ENCODE data around the gene APOA1. TPM values are rescaled to one million over a fixed set of nuclear protein-coding genes. Genes with fewer than 3 reads are reported as not detected.

APOA1 gene
- total and polyA plus RNA-seq, 2 experiments from 2014 or later = 0.23 TPM; not detected in 1

DNA sequence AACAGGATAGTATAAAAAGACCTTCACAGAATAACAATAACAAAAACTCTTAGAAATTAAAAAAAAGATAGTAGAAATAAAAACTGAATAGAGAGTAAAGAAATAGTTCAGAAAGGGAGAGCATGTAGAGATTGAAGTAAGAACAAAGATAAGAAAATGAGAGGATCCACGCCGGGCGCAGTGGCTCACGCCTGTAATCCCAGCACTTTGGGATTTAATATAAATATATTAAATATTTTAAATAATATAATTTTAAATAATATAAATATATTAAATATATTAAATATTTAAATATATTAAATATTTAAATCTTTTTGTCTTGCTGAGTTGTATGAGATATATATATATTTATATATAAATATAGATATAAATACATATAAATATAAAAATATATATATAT lies 25.3 kb downstream of the APOA1 start:
- Histone ChIP-seq H3K9me2 (ENCODE audit: insufficient read depth) (no peaks in the 10 kb centered on the region), H3K4me1 (ENCODE audit: insufficient read depth) (peaks cover 17% of the 10 kb centered on the region), H4K20me1 (ENCODE audit: insufficient read depth) (no peaks in the 10 kb centered on the region), H2AFZ (no peak overlapping the region), H3K9ac (no peak overlapping the region), H3K4me2 (ENCODE audit: unreplicated experiment) (no peak overlapping the region), H3K79me2 (ENCODE audit: insufficient read depth) (no peaks in the 10 kb centered on the region), H3F3A (ENCODE audit: insufficient read depth) (peaks cover 7% of the 10 kb centered on the region; the same call in 1 of the 2 replicates), H3K27me3 (replicated peaks; ENCODE audit: insufficient read depth) (no peaks in the 10 kb centered on the region), H3K36me3 (ENCODE audit: low read depth) (no peaks in the 10 kb centered on the region), H3K9me3 (ENCODE audit: low read depth) (no peaks in the 10 kb centered on the region), H3K27ac (no peak overlapping the region), H3K4me3 (no peak overlapping the region)
- TF ChIP-seq EZH2 (IDR thresholded peaks at IDR 0.05; ENCODE audit: insufficient read depth, poor library complexity, severe bottlenecking) (no peak), EZH2phosphoT487 (IDR thresholded peaks at IDR 0.05; ENCODE audit: insufficient read depth, low read depth) (no peak)
- no peak for DNase-seq
- in situ Hi-C loops (cut with MboI) = no loop called here
- 92% methylated on average over 4 of the region's 4 CpGs for WGBS, 2 experiments (ENCODE audit: low coverage in 1 of 2, low lambda C conversion rate in 2 of 2, missing lambda C conversion rate in 2 of 2)

DNA sequence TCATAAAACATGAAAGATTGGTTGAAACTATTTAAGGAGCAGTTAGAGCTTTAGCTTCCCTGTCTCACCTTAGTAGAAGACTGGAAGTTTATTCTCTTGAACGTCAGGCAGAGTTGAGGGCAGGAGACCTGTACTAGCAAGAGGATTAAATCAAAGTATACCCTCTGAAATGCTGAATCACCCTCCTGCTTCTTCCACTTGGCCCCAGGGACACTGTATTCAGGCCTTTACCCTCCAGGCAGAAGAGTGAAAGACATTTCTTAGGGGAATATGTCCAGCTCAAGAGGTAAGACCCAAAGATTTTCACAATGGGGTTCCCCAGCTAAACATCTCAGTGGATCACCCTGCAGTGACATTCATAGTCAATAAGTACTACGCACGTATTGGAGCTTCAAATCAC lies 26.2 kb downstream of the APOA1 start:
- Histone ChIP-seq H3K9ac (no peak overlapping the region), H3K4me3 (no peak overlapping the region), H3K9me3 (ENCODE audit: low read depth) (no peaks in the 10 kb centered on the region), H3K4me2 (ENCODE audit: unreplicated experiment) (no peak overlapping the region), H3K36me3 (ENCODE audit: low read depth) (no peaks in the 10 kb centered on the region), H3K27me3 (replicated peaks; ENCODE audit: insufficient read depth) (no peaks in the 10 kb centered on the region), H2AFZ (no peak overlapping the region), H3F3A (ENCODE audit: insufficient read depth) (peaks cover 7% of the 10 kb centered on the region; the same call in 1 of the 2 replicates), H3K27ac (no peak overlapping the region), H3K4me1 (ENCODE audit: insufficient read depth) (peaks cover 17% of the 10 kb centered on the region), H4K20me1 (ENCODE audit: insufficient read depth) (no peaks in the 10 kb centered on the region), H3K79me2 (ENCODE audit: insufficient read depth) (no peaks in the 10 kb centered on the region), H3K9me2 (ENCODE audit: insufficient read depth) (no peaks in the 10 kb centered on the region)
- DNase-seq = no peak
- in situ Hi-C loops (cut with MboI) = no loop called here
- TF ChIP-seq EZH2phosphoT487 (IDR thresholded peaks at IDR 0.05; ENCODE audit: insufficient read depth, low read depth) (no peak), EZH2 (IDR thresholded peaks at IDR 0.05; ENCODE audit: insufficient read depth, poor library complexity, severe bottlenecking) (no peak)
- WGBS, 2 experiments (ENCODE audit: low coverage in 1 of 2, low lambda C conversion rate in 2 of 2, missing lambda C conversion rate in 2 of 2) = 95 to 96% methylated on average over 3 of the region's 3 CpGs

DNA sequence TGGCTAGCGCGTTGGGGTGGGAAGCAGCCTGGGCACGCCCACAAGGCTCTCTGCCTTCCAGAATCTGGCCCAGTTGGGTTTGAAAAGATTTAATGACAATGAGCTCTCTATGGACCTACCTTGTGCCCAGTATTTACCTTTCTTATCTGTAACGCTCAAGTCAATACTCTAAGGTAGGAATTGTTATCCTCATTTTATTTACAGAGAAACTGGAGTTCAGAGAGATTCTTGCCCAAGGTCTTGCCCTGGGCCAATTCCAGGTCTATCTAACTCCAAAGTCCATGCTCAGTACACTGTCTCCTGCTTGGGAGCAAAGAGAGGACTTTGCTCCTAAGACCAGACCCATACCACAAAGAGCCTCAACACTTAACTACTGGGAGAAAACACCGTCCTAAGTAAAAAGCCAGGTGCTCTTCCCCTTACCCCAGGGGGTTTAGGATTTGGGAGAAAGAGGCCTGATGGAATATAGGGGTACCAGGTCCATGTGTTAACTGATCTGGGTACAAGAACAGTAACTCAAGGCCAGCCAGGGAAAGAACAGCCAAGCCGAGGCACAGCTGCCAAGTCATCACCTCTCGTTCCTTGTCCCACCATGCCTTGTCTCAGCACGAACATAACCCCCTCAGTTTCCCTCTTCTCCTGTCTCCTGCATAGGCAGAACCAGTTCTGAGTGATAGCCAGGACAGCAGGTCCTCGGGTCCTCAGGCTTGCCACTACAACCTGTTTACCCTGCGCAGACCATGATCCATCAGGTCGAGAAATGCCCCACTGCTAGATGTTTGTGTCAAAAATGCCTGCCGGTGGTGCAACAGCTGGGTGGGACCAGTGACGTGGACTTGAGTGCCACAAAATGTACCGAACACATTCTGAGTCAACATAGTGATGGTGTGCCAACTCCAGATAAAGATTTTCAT lies 28.9 kb downstream of the APOA1 start:
- WGBS, 2 experiments (ENCODE audit: low coverage in 1 of 2, low lambda C conversion rate in 2 of 2, missing lambda C conversion rate in 2 of 2) = 70 to 71% methylated on average over 14 of the region's 14 CpGs
- in situ Hi-C loops (cut with MboI) = no loop called here
- peaks cover 17% of the 10 kb centered on the region for H3K4me1 ChIP-seq (ENCODE audit: insufficient read depth)
- H3K79me2 ChIP-seq (ENCODE audit: insufficient read depth) = no peaks in the 10 kb centered on the region
- no peaks in the 10 kb centered on the region for H3K9me3 ChIP-seq (ENCODE audit: low read depth)
- no peaks in the 10 kb centered on the region for H3K27me3 ChIP-seq (replicated peaks; ENCODE audit: insufficient read depth)
- no peaks in the 10 kb centered on the region for H3K36me3 ChIP-seq (ENCODE audit: low read depth)
- H3K4me2 ChIP-seq (ENCODE audit: unreplicated experiment) = peak overlapping the region; percentile 37
- TF ChIP-seq EZH2phosphoT487 (IDR thresholded peaks at IDR 0.05; ENCODE audit: insufficient read depth, low read depth) (no peak), EZH2 (IDR thresholded peaks at IDR 0.05; ENCODE audit: insufficient read depth, poor library complexity, severe bottlenecking) (no peak)
- peak; percentile 87 for DNase-seq
- no peak overlapping the region for H3K4me3 ChIP-seq
- H4K20me1 ChIP-seq (ENCODE audit: insufficient read depth) = no peaks in the 10 kb centered on the region
- H3K27ac ChIP-seq = peak overlapping the region; percentile 95
- no peaks in the 10 kb centered on the region for H3K9me2 ChIP-seq (ENCODE audit: insufficient read depth)
- H3K9ac ChIP-seq = peak overlapping the region; percentile 73
- H3F3A ChIP-seq (ENCODE audit: insufficient read depth) = peaks cover 7% of the 10 kb centered on the region; the same call in 1 of the 2 replicates
- H2AFZ ChIP-seq = peak overlapping the region; percentile 21; the same call in 1 of the 2 replicates

DNA sequence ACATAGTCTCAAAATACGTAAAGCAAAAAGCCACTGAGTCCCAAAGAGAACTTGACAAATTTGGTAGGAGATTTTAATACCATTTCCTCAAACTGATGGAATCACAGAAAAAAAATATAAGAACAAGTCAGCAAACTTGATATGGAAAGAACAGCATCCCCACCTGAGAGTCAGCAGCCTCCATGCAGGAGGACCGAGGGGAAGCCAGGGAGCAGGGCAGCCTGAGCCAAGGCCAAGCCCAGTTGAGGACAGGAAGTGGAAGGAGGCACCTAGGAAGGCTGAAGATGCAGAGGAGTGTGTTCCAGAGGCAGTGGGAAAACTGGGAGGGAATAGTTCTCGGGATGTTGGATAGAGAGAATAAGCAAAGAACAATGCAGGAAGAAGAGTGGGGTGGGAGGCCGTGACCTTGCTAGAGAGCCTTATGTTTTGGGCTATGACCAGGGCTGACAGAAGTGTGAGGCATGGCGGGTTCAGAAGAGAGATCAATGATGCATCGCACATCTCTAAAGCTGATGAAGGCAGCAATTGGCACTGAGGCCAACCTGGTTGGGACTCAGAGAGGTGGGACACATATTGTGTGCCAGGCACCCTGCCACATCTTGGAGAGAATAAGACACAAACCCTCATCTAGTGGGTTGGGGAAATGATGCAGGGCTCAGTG lies 29.7 kb downstream of the APOA1 start:
- H3K79me2 ChIP-seq (ENCODE audit: insufficient read depth) = no peaks in the 10 kb centered on the region
- TF ChIP-seq EZH2 (IDR thresholded peaks at IDR 0.05; ENCODE audit: insufficient read depth, poor library complexity, severe bottlenecking) (no peak), EZH2phosphoT487 (IDR thresholded peaks at IDR 0.05; ENCODE audit: insufficient read depth, low read depth) (no peak)
- DNase-seq = no peak
- no peaks in the 10 kb centered on the region for H3K36me3 ChIP-seq (ENCODE audit: low read depth)
- in situ Hi-C loops (cut with MboI) = no loop called here
- no peaks in the 10 kb centered on the region for H4K20me1 ChIP-seq (ENCODE audit: insufficient read depth)
- H3K9me2 ChIP-seq (ENCODE audit: insufficient read depth) = no peaks in the 10 kb centered on the region
- no peaks in the 10 kb centered on the region for H3K27me3 ChIP-seq (replicated peaks; ENCODE audit: insufficient read depth)
- H3F3A ChIP-seq (ENCODE audit: insufficient read depth) = peaks cover 7% of the 10 kb centered on the region; the same call in 1 of the 2 replicates
- WGBS, 2 experiments (ENCODE audit: low coverage in 1 of 2, low lambda C conversion rate in 2 of 2, missing lambda C conversion rate in 2 of 2) = 92% methylated on average over 6 of the region's 6 CpGs
- no peaks in the 10 kb centered on the region for H3K9me3 ChIP-seq (ENCODE audit: low read depth)
- no peak overlapping the region for H3K4me3 ChIP-seq
- H2AFZ ChIP-seq = no peak overlapping the region
- H3K9ac ChIP-seq = no peak overlapping the region
- no peak overlapping the region for H3K4me2 ChIP-seq (ENCODE audit: unreplicated experiment)
- H3K4me1 ChIP-seq (ENCODE audit: insufficient read depth) = peaks cover 17% of the 10 kb centered on the region
- no peak overlapping the region for H3K27ac ChIP-seq
